ENCODE data around the gene IMMP2L.
"Not testable (repeated sequence)": the region's sequence is repeated elsewhere in the genome, so short reads cannot be mapped to it uniquely, and the experiment has no call there.

- not testable (repeated sequence) for TF ChIP-seq GTF2F1 (IDR thresholded peaks at IDR 0.05; ENCODE audit: borderline replicate concordance, low read depth, low read length); JUND (IDR thresholded peaks at IDR 0.05; ENCODE audit: low read length); POLR2AphosphoS5 (IDR thresholded peaks at IDR 0.05; ENCODE audit: low read depth, low read length); CTCF (IDR thresholded peaks at IDR 0.05; ENCODE audit: control extremely low read depth in 1 of 3, insufficient read depth in 1 of 3, low read depth in 1 of 3, low read length in 3 of 3); KDM5A (IDR thresholded peaks at IDR 0.05; ENCODE audit: low read length); SP2 (IDR thresholded peaks at IDR 0.05; ENCODE audit: low read length); SIRT6 (IDR thresholded peaks at IDR 0.05; ENCODE audit: low read length); GABPA (IDR thresholded peaks at IDR 0.05; ENCODE audit: borderline replicate concordance, insufficient read depth, low read length); ZNF274 (IDR thresholded peaks at IDR 0.05; ENCODE audit: borderline replicate concordance, extremely low read depth, low read length); USF2 (IDR thresholded peaks at IDR 0.05; ENCODE audit: low read length); TAF1 (IDR thresholded peaks at IDR 0.05; ENCODE audit: low read depth, low read length); CEBPB (IDR thresholded peaks at IDR 0.05; ENCODE audit: low read depth, low read length); MAX (IDR thresholded peaks at IDR 0.05)
Measured at GRCh38 chr7:111072658-111073057, 489.6 kb downstream of the IMMP2L start.

Measured in H1 (cell line).